BJ (cell line): Measurements from ENCODE around the gene RHBDF2. TPM values are rescaled to one million over a fixed set of nuclear protein-coding genes. Genes with fewer than 3 reads are reported as not detected.
"Not testable (repeated sequence)": the region's sequence is repeated elsewhere in the genome, so short reads cannot be mapped to it uniquely, and the experiment has no call there.

ENCODE experiments used
- CTCF ChIA-PET: fragments of 350-600 bp; formaldehyde crosslinking; extraction: SDS; loops from one replicate; lab custom pipeline; 2021; ENCODE audit warnings: antibody characterized with exemption, inconsistent platforms; lab: Yijun Ruan, JAX
- POLR2A ChIA-PET: fragments of 300-600 bp; sonication (Branson Sonifier 250); formaldehyde crosslinking; extraction: SDS; loops from one replicate; lab custom pipeline; 2021; ENCODE audit warnings: antibody characterized with exemption; lab: Charles Lee
- DNase-seq: peaks from one replicate; pipeline ENCODE4 v3.0.0-alpha.2; 2011; ENCODE audit warnings: low read depth
- H3K27me3 ChIP-seq: 2 replicates; pipeline ENCODE4 v1.6.0; 2011; ENCODE audit warnings: low read length; ENCODE audit not compliant: control insufficient read depth, insufficient read depth
- H3K36me3 ChIP-seq: 2 replicates; pipeline ENCODE4 v1.5.1; 2011; ENCODE audit warnings: low read length; ENCODE audit not compliant: control insufficient read depth, insufficient read depth
- H3K4me3 ChIP-seq: 2 replicates; pipeline ENCODE4 v1.5.1; 2011; ENCODE audit warnings: low read depth, mild to moderate bottlenecking, control low read depth, low read length
- CTCF ChIP-seq: IDR thresholded peaks from 2 replicates; pipeline ENCODE4 v1.5.1; 2011; ENCODE audit warnings: low read depth, mild to moderate bottlenecking, control low read depth, inconsistent platforms, low read length, moderate library complexity; ENCODE audit not compliant: insufficient read depth
- polyA plus RNA-seq: library from polyadenylated mRNA; depleted of rRNA; stranded (reverse); fragments of >200 nt; gene quantifications from 2 replicates; pipeline ENCODE4 v1.2.3, GENCODE V29; 2011

Gene RHBDF2
- polyA plus RNA-seq, 1 experiment = 8.9 TPM

- no peaks in the 10 kb centered on the region for H3K27me3 ChIP-seq
- POLR2A ChIA-PET = no interaction called here
- no peak for TF ChIP-seq CTCF
- CTCF ChIA-PET = interaction anchor here (0.6 to 4.2 kb wide), 16 partner anchors 8 to 155 kb away, joined by 3 to 24 read pairs (median 4); partner anchors contain the start of genes CYGB, PRCD and ST6GALNAC2
- DNase-seq = no peak
- no peak overlapping the region for H3K4me3 ChIP-seq
- no peaks in the 10 kb centered on the region for H3K36me3 ChIP-seq
These were observed 26.9 kb upstream of the RHBDF2 start for GRCh38 chr17:76528156-76528527.

- H3K4me3 ChIP-seq = no peak overlapping the region
- POLR2A ChIA-PET = no interaction called here
These were observed 26.3 kb upstream of the RHBDF2 start for GRCh38 chr17:76527430-76528111.

GRCh38 chr17:76527016-76527415 lies 25.8 kb upstream of the RHBDF2 start:
- POLR2A ChIA-PET = not testable (repeated sequence)

More at GRCh38 chr17:76527430-76528111, 26.3 kb upstream of the RHBDF2 start:
- Histone ChIP-seq H3K27me3 (no peaks in the 10 kb centered on the region), H3K36me3 (no peaks in the 10 kb centered on the region)
- CTCF ChIA-PET = interaction anchor here (0.6 to 4.2 kb wide), 14 partner anchors 8 to 154 kb away, joined by 3 to 24 read pairs (median 4); partner anchors contain the start of genes CYGB, PRCD and ST6GALNAC2
- no peak for DNase-seq
- 0 out of 2 replicates have a peak, but pooled peaks have one; percentile 21 for TF ChIP-seq CTCF

GRCh38 chr17:76525513-76525833 lies 24.2 kb upstream of the RHBDF2 start:
- DNase-seq, H3K27me3 ChIP-seq, H3K4me3 ChIP-seq, H3K36me3 ChIP-seq, POLR2A ChIA-PET: not testable (repeated sequence)
- CTCF ChIA-PET = interaction anchor here (0.6 to 6.2 kb wide), 7 partner anchors 16 to 213 kb away, joined by 3 to 64 read pairs (median 14); partner anchors contain the start of gene MFSD11

More at GRCh38 chr17:76527016-76527415, 25.8 kb upstream of the RHBDF2 start:
- not testable (repeated sequence) for DNase-seq, H3K36me3 ChIP-seq, H3K4me3 ChIP-seq, H3K27me3 ChIP-seq
- CTCF ChIA-PET = interaction anchor here (1.0 to 4.2 kb wide), 6 partner anchors 10 to 97 kb away, joined by 3 to 24 read pairs (median 5); partner anchors contain the start of genes CYGB and PRCD

- Histone ChIP-seq H3K27me3 (no peaks in the 10 kb centered on the region), H3K4me3 (no peak overlapping the region), H3K36me3 (no peaks in the 10 kb centered on the region)
- DNase-seq = no peak
- TF ChIP-seq CTCF = no peak
- ChIA-PET CTCF (interaction anchor here (0.6 to 6.2 kb wide), 9 partner anchors 16 to 213 kb away, joined by 3 to 64 read pairs (median 14); partner anchors contain the start of genes MFSD11 and PRCD), POLR2A (no interaction called here)
These were observed 23.6 kb upstream of the RHBDF2 start for GRCh38 chr17:76524598-76525512.
